GM12878 (cell line): ENCODE data around the gene PDE6A. TPM values are rescaled to one million over a fixed set of nuclear protein-coding genes. Genes with fewer than 3 reads are reported as not detected.

Source experiments
- ATAC-seq: fragments of 200-7000 bp; cut with Tn5 transposase; 3 replicates; pipeline ENCODE4 v1.9.1; 2020; ENCODE audit warnings: mild to moderate bottlenecking, moderate library complexity
- BruUV-seq: library from RNA; stranded (reverse); fragments of 400-500 nt; replicated peaks from 2 replicates; lab custom pipeline; 2021; lab: Mats Ljungman, UMichigan
- CTCF ChIA-PET: fragments of 300-600 bp; sonication (Branson Sonifier 250); formaldehyde crosslinking; extraction: SDS; loops from one replicate; lab custom pipeline; 2021; ENCODE audit warnings: inconsistent platforms; lab: Yijun Ruan, JAX
- POLR2A ChIA-PET: fragments of 350-600 bp; formaldehyde crosslinking; extraction: SDS; loops from one replicate; lab custom pipeline; 2021; ENCODE audit warnings: inconsistent platforms; lab: Charles Lee
- RAD21 ChIA-PET: fragments of 300-600 bp; sonication (Branson Sonifier 250); formaldehyde crosslinking; loops from one replicate; lab custom pipeline; 2023; ENCODE audit warnings: antibody characterized with exemption; ENCODE audit not compliant: unreplicated experiment; lab: Charles Lee
- SMC1A ChIA-PET: fragments of 300-600 bp; sonication (Branson Sonifier 250); formaldehyde crosslinking; loops from one replicate; lab custom pipeline; 2023; ENCODE audit not compliant: unreplicated experiment, uncharacterized antibody; lab: Charles Lee
- DNase-seq: peaks from one replicate; pipeline ENCODE4 v3.0.0-alpha.2; 2011; ENCODE audit warnings: low read depth, low spot score
- FAIRE-seq: peaks from 3 replicates; lab custom pipeline; 2011; peaks lifted over from hg19 to GRCh38; lab: Jason Lieb, UNC
- H2AFZ ChIP-seq: 2 replicates; pipeline ENCODE4 v1.6.0; 2011; ENCODE audit warnings: low read depth, low read length, control low read depth; ENCODE audit not compliant: control insufficient read depth
- H3K27ac ChIP-seq: 2 replicates; pipeline ENCODE4 v1.5.1; 2011; ENCODE audit warnings: control low read depth; ENCODE audit not compliant: control insufficient read depth, insufficient read depth
- H3K27me3 ChIP-seq, 2 experiments: replicated peaks in 1 of 2; 2 replicates each; pipeline versions ENCODE4 v1.6.0 to v1.6.1; 2011; ENCODE audit warnings: low read length in 1 of 2; ENCODE audit not compliant: control insufficient read depth in 2 of 2, insufficient read depth in 2 of 2
- H3K36me3 ChIP-seq, 2 experiments: 2 replicates each; pipeline ENCODE4 v1.5.1; 2011; ENCODE audit warnings: low read length in 1 of 2; ENCODE audit not compliant: control insufficient read depth in 2 of 2, insufficient read depth in 2 of 2
- H3K4me1 ChIP-seq: 2 replicates; pipeline ENCODE4 v1.6.1; 2011; ENCODE audit warnings: mild to moderate bottlenecking, low read length, moderate library complexity, mixed read lengths; ENCODE audit not compliant: control insufficient read depth, insufficient read depth
- H3K4me2 ChIP-seq: 2 replicates; pipeline ENCODE4 v1.6.0; 2011; ENCODE audit warnings: control low read depth; ENCODE audit not compliant: control insufficient read depth, insufficient read depth
- H3K4me3 ChIP-seq: fragments of 200-600 bp; sonication (generic); 2 replicates; pipeline ENCODE4 v1.5.1; 2016
- H3K79me2 ChIP-seq: 2 replicates; pipeline ENCODE4 v1.6.0; 2011; ENCODE audit warnings: low read length; ENCODE audit not compliant: control insufficient read depth, insufficient read depth
- H3K9ac ChIP-seq: 2 replicates; pipeline ENCODE4 v1.8.0; 2011; ENCODE audit warnings: low read length, control low read depth, mixed read lengths; ENCODE audit not compliant: control insufficient read depth, insufficient read depth
- H3K9me3 ChIP-seq: replicated peaks from 3 replicates; pipeline ENCODE4 v1.5.1; 2011; ENCODE audit warnings: mild to moderate bottlenecking, low read length; ENCODE audit not compliant: control insufficient read depth, insufficient read depth
- H4K20me1 ChIP-seq: 2 replicates; pipeline ENCODE4 v1.6.0; 2011; ENCODE audit not compliant: control insufficient read depth, insufficient read depth
- CHD4 ChIP-seq: fragments of 200-600 bp; sonication (generic); IDR thresholded peaks from 2 replicates; pipeline ENCODE4 v1.6.1; 2016; ENCODE audit warnings: mild to moderate bottlenecking
- CREB1 ChIP-seq: IDR thresholded peaks from 2 replicates; pipeline ENCODE4 v1.6.1; 2012; ENCODE audit warnings: low read depth, mild to moderate bottlenecking, inconsistent platforms
- CREM ChIP-seq: IDR thresholded peaks from 2 replicates; pipeline ENCODE4 v1.6.1; 2014; ENCODE audit warnings: antibody characterized with exemption, low read depth
- E4F1 ChIP-seq: fragments of 450-650 bp; IDR thresholded peaks from 2 replicates; pipeline ENCODE4 v1.6.1; 2018; ENCODE audit warnings: borderline replicate concordance, mild to moderate bottlenecking; ENCODE audit not compliant: partially characterized antibody
- EGR1 ChIP-seq, 2 experiments: IDR thresholded peaks; 1 replicate in 1 of 2; 2 replicates in 1 of 2; pipeline ENCODE4 v1.6.1; 2011 to 2012; ENCODE audit warnings: low read depth in 2 of 2, low read length in 2 of 2, borderline replicate concordance in 1 of 2, mild to moderate bottlenecking in 1 of 2, moderate library complexity in 1 of 2
- FOS ChIP-seq: IDR thresholded peaks from 3 replicates; pipeline ENCODE4 v1.6.1; 2011; ENCODE audit warnings: borderline replicate concordance; ENCODE audit not compliant: insufficient read length; ENCODE audit errors: extremely low read depth
- JUNB ChIP-seq: IDR thresholded peaks from 2 replicates; pipeline ENCODE4 v1.6.1; 2016; ENCODE audit warnings: antibody characterized with exemption, mild to moderate bottlenecking
- SP1 ChIP-seq: IDR thresholded peaks from one replicate; pipeline ENCODE4 v1.6.1; 2011; ENCODE audit warnings: low read depth, low read length
- WGBS: methylation state at CpG from one replicate; pipeline ENCODE4 v1.1.6; 2016; ENCODE audit warnings: low lambda C conversion rate; ENCODE audit not compliant: insufficient replicate concordance, insufficient coverage; ENCODE audit errors: missing lambda C conversion rate; 5-methylcytosine and 5-hydroxymethylcytosine counted together
- in situ Hi-C: fragments of 300-500 bp; cut with MboI; formaldehyde crosslinking; loops from 9 replicates; pipeline ENCODE4 v1.14.3; 2018; ENCODE audit warnings: mixed read lengths
- intact Hi-C: fragments of 100-400 bp; cut with micrococcal nuclease; formaldehyde crosslinking; loops from one replicate; pipeline ENCODE4 v1.14.2; 2022; ENCODE audit not compliant: unreplicated experiment
- polyA plus RNA-seq, 11 experiments: library from polyadenylated mRNA; depleted of rRNA in 4 of 11; unstranded in 6 of 11; stranded (reverse) in 5 of 11; fragments of >200 nt; fragmentation: Nextera tagmentation in 4 of 11; fragmentation: Illumina TruSeq in 1 of 11; extraction: Ambion mirVana in 4 of 11; extraction: Trizol in 1 of 11; gene quantifications; 1 replicate in 1 of 11; 2 replicates in 10 of 11; pipeline versions ENCODE4 v1.2.1 to v1.2.3, GENCODE V29; 2011 to 2016; ENCODE audit warnings: inconsistent platforms in 2 of 11, missing spikeins in 2 of 11, low read depth in 1 of 11
- total RNA-seq, 4 experiments: library from RNA; depleted of rRNA in 3 of 4; stranded (reverse); fragments of >200 nt in 3 of 4; fragmentation: Illumina TruSeq in 1 of 4; extraction: Trizol in 1 of 4; gene quantifications; 2 replicates each; pipeline versions ENCODE4 v1.2.1 to v1.2.3, GENCODE V29; 2013 to 2021
- TF ChIP-seq, protein P1 (sequence below): fragments of 450-650 bp; formaldehyde crosslinking; IDR thresholded peaks from 2 replicates; pipeline ENCODE4 v1.4.0; 2022; ENCODE audit warnings: mild to moderate bottlenecking, moderate library complexity

PDE6A gene
- total and polyA plus RNA-seq, 10 of the 15 experiments (the other 5 are each of a cell fraction or from before 2014, with no cell fraction given), result 0.05 to 0.26 TPM; not detected in 8

- Histone ChIP-seq H3K4me1 (no peaks in the 10 kb centered on the region), H3K27me3 (no peaks in the 10 kb centered on the region; a peak in 1 of 4 replicates), H3K4me2 (no peak overlapping the region), H3K27ac (no peak overlapping the region), H3K79me2 (no peaks in the 10 kb centered on the region), H3K36me3 (no peaks in the 10 kb centered on the region), H4K20me1 (no peaks in the 10 kb centered on the region), H3K4me3 (no peak overlapping the region), H3K9ac (no peak overlapping the region), H3K9me3 (no peaks in the 10 kb centered on the region), H2AFZ (no peak overlapping the region)
- SMC1A ChIA-PET, result interaction anchor here (0.7 kb wide), 1 partner anchor 84 kb away, joined by 3 read pairs; no protein-coding TSS in a partner anchor
- FAIRE-seq (peak; percentile 47), ATAC-seq (peak; percentile 92), DNase-seq (no peak)
- CTCF ChIA-PET, result interaction anchor here (0.6 to 0.7 kb wide), 3 partner anchors 172 to 799 kb away, joined by 3 to 5 read pairs (median 3); partner anchors contain the start of gene ABLIM3
- no TSS peak for BruUV-seq
- TF ChIP-seq E4F1, result no peak
- TF ChIP-seq, protein P1, sequence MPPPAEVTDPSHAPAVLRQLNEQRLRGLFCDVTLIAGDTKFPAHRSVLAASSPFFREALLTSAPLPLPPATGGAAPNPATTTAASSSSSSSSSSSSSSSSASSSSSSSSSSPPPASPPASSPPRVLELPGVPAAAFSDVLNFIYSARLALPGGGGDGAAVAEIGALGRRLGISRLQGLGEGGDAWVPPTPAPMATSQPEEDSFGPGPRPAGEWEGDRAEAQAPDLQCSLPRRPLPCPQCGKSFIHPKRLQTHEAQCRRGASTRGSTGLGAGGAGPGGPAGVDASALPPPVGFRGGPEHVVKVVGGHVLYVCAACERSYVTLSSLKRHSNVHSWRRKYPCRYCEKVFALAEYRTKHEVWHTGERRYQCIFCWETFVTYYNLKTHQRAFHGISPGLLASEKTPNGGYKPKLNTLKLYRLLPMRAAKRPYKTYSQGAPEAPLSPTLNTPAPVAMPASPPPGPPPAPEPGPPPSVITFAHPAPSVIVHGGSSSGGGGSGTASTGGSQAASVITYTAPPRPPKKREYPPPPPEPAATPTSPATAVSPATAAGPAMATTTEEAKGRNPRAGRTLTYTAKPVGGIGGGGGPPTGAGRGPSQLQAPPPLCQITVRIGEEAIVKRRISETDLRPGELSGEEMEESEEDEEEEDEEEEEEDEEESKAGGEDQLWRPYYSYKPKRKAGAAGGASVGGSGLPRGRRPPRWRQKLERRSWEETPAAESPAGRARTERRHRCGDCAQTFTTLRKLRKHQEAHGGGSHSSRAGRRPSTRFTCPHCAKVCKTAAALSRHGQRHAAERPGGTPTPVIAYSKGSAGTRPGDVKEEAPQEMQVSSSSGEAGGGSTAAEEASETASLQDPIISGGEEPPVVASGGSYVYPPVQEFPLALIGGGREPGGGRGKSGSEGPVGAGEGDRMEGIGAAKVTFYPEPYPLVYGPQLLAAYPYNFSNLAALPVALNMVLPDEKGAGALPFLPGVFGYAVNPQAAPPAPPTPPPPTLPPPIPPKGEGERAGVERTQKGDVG (CRISPR knock-in tag), result no peak
- no peak for TF ChIP-seq CHD4
- TF ChIP-seq CREM, result peak; percentile 53; the same call in 1 of the 2 replicates
- TF ChIP-seq JUNB, result peak; percentile 42; the same call in 1 of the 2 replicates
- TF ChIP-seq CREB1, result peak; percentile 77
- TF ChIP-seq SP1, result no peak
- no peak for TF ChIP-seq EGR1 (IDR thresholded peaks at IDR 0.05; ENCODE audit: borderline replicate concordance in 1 of 2, low read depth in 2 of 2, low read length in 2 of 2)
- TF ChIP-seq FOS, result no peak
- WGBS, result 67% methylated on average over 9 of the region's 9 CpGs
- POLR2A ChIA-PET, result no interaction called here
- RAD21 ChIA-PET, result interaction anchor here (0.7 kb wide), 1 partner anchor 372 kb away, joined by 3 read pairs; no protein-coding TSS in a partner anchor
- intact Hi-C loops, result no loop called here
- in situ Hi-C loops, result no loop called here
These were observed 4.5 kb downstream of the PDE6A start for GRCh38 chr5:149940077-149940574.
